Inflammatory macrophage treated with lipopolysaccharide for 1 hour (primary cell): ENCODE data around the gene MYO9B.
"Not testable (repeated sequence)": the region's sequence is repeated elsewhere in the genome, so short reads cannot be mapped to it uniquely, and the experiment has no call there.

Experiments used
- DNase-seq, 2 donors: peaks; one replicate each; pipeline ENCODE4 v3.0.0-alpha.2; 2020 to 2022

Gene MYO9B

DNA sequence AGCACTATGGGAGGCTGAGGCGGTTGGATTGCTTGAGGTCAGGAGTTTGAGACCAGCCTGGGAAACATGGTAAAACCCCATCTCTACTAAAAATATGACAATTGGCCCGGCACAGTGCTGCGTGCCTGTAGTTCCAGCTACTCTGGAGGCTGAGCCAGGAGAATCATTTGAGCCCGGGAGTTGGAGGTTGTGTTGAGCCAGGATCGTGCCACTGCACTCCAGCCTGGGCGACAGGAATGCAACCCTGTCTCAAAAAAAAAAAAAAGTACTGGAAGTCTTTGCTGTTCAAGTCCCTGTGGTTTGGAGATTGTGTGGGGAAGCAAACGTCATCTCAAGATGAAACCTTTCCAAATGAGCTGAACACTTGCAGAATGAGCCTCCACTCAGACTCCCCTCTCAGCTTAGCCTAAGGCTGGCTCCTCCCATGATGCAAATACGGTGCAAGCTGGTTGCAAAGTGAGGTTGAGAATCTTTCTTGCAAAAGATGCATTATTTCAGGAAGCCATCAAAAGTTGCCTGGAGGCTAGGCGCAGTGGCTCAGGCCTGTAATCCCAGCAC is 46.2 kb downstream of the MYO9B start:
- peak in 1 of 2 donors; percentile 12 for DNase-seq

DNA sequence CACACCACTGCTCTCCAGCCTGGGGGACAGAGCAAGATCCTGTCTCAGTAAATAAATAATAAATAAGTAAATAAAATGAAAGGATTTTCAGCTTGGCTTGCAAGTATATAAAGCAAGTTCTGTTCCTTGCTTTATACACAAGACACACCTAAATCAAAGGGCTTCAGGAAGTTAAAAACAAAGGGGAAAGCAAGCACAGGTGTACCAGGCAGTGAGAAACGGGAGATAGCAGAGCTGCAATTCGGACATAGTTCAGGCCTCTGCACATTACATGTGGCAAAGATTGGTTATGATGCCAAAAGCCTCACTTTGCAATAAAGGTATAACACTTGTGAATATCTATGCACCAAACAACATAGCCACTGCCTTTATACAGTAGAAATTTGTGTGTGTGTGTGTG is 47.5 kb downstream of the MYO9B start:
- no peak for DNase-seq

DNA sequence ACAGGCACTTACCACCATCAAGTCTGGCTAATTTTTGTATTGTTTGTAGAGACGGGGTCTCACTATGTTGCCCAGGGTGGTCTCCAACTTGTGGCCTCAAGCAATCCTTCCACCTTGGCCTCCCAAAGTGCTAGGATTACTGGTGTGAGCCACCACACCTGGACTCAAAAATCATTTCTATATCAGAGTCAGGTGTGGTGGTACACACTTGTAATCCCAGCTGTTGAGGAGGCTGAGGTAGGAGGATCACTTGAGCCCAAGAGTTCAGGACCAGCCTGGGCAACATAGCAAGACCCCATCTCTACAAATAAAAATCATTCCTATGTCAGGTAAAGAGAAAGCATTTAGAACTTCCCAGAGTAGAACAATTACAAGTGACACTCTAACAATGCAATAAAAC is 48.4 kb downstream of the MYO9B start:
- DNase-seq, result no peak

DNA sequence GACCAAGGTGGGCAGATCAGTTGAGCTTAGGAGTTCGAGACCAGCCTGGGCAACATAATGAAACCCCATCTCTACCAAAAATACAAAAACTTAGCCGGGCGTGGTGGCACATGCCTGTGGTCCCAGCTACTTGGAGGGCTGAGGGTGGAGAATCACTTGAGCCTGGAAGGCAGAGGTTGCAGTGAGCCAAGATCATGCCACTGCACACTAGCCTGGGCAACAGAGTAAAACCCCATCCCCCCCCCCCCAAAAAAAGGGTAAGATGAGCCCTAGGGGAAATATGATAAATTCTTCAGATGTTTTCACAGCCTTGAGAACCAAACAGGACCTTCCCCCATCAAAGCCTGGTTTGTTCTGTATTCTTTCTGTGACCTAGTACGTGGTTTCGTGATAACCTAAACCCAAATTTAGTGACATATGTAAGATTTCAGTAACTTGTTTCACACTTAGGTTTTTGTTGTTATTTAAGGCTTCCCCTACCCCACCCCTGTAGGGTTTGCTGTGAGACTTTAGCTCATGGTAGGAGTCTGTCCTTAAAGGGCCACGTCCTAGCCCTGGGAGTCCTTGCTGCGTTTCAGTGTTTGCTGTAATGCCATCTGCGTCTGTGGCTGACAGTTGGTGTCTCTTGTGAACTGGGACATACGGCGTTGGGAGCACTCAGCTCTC is 49.6 kb downstream of the MYO9B start:
- DNase-seq, result no peak

DNA sequence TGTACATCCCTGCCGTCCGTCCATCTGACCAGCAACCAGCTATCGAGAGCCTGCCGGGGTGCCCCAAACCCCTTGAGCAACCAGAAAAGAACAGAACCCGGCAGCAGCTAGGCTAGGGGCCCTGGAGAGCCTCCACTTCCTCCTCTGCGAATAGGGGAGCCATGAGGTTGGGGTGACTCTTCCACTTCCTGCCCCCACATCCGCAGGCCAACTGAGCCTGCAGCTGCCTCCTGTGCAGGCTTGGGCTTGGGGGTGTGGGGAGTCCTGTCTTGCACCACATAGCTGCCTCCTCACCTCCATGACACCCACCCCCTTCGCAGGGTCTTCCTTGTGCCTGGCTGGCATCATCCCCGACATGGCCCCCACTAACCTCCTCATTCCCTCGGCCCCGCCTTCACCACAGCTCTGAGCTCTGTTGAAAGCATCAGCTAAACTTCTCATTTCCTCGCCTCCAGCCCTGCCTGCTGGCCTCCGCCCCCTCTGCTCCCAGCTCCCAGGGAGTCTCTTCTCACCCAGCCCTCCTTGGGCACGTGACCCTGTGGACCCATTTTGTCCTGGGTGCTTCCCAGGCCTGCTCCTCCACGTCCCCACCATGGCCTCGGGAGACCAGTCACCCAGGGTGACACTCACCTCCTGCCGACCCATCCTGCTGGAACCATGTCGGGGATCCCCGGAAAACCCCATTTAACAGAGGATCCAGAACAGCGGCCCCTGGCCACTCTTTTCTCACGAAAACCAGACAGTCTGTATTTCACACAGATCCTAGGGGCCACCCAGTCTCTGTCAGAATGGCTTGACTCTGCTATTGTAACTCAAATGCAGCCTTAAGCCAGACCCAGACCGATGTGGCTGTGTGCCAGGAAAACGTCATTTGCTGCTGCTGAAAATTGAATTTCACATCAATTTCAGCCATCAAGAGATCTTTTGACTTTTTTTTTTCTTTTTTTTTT is 50.4 kb downstream of the MYO9B start:
- DNase-seq, result peak; percentile 91 to 100

DNA sequence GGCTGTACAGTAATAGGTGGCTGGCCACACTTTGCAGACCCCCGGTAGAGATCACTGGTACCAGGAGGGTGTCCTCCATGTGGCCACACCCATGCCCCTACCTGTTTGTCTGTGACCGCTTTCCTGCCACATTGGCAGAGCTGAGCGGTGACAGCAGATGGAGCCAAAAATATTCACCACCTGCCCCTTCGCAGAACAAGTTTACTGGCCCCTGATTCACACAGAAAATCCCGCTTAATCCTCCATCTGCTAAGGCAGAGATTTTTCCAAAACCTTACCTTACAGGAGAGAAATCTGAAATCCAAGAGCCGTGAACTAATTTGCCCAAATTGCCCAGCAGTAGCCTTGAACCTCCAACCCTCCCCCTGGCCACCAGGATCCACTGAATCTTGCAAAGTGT is 52.1 kb downstream of the MYO9B start:
- no peak for DNase-seq

DNA sequence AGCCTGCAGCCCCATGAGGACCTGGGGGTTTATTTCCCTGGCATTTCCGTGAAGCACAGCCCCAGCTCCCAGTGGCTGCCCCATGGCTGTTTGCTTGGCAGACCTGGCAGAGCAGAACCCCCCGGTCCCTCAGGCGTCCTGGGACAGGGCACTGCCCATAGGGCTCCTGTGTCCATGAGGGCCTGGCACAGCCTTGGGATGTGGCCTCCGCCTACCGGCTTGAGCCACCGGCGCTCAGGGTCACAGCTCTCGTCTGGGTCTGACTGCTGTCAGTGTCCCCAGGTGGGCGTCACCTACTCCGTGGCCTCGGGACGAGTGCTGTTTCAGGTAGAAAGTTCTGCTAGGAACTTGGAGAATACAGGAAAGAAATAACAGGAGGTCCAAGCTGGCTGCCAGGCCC is 52.8 kb downstream of the MYO9B start:
- no peak for DNase-seq

DNA sequence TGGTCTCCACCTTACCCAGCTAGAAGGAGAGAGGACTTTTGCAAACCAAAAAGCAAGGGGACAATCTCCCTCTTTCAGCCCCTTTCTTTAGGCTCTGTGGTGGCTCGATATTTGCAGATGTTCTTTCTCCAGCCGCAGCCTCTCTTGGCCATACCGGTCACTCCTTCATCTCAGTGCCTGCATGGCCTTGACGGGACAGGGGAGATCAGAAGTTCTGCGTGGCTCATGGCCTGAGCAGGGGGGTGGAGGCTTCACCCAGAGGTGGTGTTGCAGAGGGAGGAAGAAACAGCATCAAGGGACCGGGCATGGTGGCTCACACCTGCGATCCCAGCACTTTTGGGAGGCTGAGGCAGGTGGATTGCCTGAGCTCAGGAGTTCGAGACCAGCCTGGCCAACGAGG is 53.2 kb downstream of the MYO9B start:
- no peak for DNase-seq

DNA sequence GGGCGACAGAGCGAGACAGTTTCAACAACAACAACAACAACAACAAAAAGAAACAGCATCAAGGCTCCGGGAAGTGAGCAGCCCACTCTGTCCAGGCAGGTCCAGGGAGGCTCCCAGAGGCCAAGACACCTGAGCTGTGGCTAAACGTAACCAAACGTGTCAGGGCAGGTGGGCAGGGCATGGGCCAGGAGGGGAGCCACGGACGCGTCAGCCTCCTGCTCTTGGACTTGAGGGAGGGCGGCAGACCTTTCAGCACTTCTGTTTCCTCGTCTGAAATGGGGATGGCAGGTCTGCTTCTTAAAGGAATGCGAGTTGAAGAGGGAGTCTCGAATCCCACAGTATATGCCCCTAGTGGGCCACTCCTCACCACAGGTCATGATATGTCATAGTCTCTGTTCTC is 53.8 kb downstream of the MYO9B start:
- DNase-seq, result no peak

DNA sequence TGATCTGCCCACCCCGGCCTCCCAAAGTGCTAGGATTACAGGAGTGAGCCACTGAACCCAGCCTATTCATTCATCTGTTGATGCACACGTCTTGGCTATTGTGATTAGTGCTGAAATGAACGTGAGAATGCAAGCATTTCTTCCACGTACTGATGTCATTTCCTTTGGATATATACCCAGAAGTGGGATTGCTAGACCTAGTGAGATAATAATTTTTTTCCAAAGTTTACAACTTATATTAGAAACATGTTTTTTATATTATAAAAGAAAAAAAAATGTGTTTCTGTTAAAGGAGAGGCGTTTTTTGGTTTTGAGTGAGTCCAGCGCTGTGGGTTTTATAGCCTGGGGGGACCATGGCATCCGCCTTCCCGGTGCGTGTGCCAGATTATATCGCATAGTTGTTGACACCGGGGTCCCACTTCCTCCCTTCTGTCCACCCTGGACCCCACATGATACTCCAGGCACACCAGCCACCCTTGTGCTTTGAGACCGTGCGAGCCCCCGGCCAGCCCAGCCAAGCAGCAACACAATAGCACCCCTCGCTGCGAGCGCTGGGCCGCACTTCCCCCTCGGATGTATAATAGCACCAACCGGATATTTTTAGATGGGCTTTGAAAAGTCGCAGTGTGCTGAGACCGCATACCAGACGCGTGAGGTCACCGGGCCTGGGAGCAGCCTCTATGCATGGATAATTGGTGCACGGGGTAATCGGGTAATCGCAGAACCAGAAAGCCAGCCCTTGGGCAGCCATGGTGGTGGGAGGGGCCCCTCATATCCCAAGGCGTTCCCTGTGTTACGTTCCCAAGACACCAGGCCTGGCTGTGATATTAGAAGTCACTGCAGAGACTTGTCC is 59.6 kb downstream of the MYO9B start:
- DNase-seq, result peak; percentile 14 to 62

DNA sequence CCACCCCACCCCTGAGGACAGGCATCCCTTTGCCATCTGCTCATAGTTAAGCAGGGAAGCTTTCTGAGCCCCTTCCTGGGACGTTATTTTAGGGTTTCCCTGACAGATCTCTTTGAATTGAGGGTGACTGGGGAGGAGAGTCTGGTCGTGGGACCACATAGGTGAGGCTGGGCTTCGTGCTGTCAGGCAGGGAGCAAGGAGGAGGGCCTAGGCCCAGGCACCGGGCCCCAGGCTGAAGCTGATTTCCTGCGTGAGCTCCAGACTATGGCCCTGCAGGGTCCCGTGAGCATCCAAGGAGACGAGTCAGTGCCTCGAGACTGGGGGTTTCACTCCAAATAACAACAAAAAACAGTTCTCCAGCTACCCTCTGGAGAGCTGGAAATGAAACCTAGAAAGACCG is 60.4 kb downstream of the MYO9B start:
- DNase-seq, result no peak

DNA sequence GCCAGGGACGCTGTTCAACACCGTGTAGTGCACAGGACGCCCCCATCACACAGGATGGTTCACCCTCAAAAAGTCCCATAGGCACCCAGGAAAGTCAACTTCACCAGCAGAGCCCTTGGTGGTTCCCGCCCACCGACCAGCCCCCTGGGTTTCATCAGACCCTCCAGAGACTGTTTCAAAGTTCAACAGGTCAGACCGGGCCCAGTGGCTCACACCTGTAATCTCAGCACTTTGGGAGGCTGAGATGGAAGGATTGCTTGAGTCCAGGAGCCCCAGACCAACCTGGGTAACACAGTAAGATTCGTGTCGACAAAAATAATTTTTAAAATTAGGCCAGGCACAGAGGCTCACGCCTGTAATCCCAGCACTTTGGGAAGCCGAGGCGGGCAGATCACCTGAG is 61.0 kb downstream of the MYO9B start:
- no peak for DNase-seq

DNA sequence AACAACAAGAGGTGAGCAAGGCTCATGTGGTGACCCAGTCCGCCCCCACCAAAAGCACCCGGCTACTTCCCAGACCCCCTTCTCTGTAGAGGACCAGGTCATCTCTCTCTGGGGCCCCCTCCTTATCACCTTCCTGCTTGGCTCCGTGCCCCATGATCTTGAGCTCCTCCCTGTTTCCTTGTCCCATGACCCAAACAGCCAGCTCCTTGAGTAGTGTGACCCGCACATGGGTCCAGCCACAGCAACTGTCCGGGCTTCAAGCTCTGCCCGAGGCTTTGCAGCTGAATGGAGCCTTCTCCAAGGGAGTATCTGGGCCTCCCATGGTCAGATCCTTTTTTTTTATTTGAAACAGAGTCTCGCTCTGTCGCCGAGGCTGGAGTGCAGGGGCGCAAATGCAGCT is 61.8 kb downstream of the MYO9B start:
- DNase-seq, result no peak

DNA sequence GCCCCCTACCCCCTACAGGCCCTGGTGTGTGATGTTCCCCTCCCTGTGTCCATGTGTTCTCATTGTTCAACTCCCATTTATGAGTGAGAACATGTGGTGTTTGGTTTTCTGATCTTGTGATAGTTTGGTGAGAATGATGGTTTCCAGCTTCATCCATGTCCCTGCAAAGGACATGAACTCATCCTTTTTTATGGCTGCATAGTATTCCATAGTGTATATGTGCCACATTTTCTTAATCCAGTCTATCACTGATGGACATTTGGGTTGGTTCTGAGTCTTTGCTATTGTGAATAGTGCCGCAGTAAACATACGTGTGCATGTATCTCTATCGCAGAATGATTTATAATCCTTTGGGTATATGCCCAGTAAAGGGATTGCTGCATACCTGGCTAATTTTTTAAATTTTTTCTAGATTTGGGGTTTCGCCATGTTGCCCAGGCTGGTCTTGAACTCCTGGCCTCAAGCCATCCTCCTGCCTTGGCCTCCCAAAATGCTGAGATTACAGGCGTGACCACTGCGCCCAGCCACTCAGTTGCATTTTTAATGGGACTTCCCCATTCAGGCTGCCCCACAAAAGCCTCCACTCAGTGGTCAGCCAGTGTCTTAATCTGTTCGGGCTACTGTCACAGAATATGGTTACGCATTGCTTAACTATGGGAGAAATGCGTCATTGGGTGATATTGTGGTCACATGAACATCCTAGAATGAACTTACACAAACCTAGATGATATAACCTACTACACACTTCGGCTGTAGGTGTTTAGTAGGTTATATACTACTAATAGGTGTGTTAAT is 62.7 kb downstream of the MYO9B start:
- peak; percentile 94 to 95 for DNase-seq

DNA sequence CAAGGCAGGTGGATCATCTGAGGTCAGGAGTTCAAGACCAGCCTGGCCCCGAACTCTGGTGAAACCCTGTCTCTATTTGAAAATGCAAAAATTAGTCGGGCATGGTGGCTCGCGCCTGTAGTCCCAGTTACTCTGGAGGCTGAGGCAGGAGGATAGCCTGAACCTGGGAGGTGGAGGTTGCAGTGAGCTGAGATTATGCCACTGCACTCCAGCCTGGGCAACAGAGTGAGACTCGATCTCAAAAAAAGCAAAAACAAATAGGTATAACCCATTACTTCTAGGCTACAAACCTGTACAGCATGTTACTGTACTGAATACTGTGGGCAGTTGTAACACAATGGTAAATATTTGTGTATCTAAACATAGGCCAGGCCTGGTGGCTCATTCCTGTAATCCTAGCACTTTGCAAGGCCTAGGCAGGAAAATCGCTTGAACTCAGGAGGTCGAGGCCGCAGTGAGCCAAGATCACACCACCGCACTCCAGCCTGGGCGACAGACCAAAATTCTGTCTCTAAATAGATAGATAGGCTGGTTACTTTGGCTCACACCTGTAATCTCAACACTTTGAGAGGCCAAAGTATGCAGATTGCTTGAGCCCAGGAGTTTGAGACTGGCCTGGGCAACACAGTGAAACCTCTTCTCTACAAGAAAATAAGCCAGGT is 63.5 kb downstream of the MYO9B start:
- no peak for DNase-seq

DNA sequence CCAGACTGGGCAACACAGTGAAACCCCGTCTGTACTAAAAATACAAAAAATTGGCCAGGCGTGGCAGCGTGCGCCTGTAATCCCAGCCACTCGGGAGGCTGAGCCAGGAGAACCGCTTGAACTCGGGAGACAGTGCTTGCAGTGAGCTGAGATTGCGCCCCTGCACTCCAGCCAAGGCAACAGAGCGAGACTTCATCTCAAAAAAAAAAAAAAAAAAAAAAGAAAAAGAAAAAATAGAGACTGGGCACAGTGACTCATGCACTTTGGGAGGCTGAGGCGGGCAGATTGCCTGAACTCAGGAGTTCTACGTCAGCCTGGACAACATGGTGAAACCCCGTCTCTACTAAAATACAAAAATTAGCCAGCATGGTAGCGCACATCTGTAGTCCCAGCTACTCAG is 69.2 kb downstream of the MYO9B start:
- not testable (repeated sequence) for DNase-seq

DNA sequence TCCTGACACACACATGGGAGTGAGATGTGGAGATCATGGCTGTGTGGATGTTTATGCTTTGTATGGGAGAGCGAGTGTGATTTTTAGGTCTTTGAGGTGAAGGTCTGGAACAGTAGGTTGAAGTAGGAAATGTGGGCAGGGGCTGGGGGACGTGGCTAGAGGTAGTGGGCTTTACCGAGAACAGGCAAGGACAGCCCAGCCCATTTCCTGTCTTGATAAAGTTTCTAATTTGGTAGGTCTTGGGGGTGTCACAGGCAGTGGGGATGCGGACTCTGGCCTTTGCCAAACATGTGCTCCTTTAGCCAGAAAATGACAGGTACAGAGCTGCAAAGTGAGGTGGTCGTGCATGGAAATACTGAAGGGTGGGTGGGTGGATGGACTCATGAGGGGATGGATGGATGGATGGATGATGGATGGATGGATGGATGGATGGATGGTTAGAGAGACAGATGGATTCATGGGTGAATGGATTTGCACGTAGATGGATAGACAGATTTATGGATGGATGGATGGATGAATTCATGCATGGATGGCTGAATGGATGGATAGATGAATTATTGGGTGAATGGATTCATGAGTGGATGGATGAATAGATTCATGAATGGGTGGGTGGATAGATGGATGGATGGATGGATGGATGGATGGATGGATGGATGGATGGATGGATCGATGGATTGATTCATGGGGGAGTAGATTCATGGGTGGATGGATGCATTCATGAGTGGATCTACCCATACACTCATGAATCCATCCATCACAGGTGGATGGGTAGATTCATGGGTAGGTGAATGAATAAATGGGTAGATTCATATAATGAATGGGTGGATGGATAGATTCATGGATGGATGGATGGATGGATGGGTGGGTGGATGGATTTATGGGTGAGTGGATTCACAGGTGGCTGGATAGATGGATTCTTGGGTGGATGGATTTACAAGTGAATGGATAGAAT is 70.2 kb downstream of the MYO9B start:
- no peak for DNase-seq

DNA sequence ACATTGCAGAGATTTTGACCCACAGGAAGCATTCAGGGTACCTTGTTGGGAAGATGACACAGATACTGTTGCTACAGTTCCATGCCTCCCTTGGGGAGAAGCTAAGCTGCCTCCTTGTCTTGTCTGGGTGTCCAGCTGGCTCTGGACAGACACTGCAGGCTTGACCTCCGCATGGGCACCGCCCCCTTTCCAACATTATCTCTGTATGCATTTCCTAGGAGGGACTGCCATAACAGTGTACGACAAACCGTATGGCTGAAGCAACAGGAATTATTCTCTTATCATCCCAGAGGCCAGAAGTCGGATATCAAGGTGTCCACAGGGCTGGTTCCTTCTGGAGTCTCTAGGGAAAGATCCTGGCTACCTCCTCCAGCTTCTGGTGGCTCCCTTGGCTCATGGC is 72.6 kb downstream of the MYO9B start:
- DNase-seq, result no peak

DNA sequence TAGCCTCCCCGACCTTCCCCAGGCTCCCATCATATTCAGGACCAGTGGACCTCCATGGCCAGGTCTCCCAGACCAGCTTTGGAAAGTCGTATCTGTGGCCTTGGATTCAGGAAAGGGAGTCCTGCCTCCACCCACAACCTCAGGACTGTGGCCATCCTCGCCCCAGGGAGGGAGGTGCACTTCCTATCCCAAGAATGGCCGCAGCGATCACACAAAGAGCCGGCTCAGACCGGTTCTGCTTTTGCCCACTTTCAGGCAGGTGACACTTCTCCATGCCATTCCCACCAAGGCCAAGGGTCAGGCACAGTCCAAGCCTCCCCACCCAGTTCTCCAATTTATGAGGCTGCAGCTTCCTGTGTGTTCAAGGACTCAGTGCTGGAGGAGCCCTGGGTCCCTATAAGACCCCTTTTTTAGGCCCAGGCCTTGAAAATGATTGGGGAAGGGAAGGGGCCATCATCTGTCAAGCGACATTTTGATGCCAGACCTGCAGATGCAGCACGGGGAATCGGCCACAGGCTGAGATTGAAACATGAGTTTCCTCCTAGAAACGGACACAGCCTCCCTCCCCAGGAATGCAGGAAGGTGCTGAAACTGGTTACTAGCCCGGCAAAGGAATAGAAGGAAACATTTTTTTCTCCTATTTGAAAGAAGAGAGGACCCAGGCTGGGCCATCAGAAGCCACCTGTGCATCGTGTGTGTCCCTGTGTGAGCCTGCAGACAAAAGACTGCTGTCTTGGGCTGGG is 74.0 kb downstream of the MYO9B start:
- DNase-seq, result peak in 1 of 2 donors; percentile 40

DNA sequence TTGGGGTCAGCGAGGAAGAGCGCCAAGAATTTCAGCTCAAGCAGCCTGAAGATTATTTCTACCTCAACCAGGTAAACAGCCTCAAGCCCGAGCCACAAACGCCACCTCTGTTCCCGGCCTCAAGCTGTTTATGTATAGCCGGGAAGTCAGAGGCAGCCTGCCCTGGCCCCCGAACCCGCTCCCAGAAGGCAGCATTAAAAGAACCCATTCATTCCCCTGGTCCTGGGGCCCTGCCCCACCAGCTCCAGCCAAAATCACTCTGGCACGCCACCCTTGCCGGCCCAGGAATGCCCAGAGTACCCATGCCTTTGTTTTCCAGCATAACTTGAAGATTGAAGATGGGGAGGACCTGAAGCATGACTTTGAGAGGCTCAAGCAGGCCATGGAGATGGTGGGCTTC is 78.4 kb downstream of the MYO9B start:
- no peak for DNase-seq
